Astrocyte (in vitro differentiated cells and primary cell): ENCODE data around the gene PLCB4. TPM values are rescaled to one million over a fixed set of nuclear protein-coding genes. Genes with fewer than 3 reads are reported as not detected.

Experiments
- DNase-seq: peaks from one replicate; pipeline ENCODE4 v3.0.0-alpha.2; 2010; ENCODE audit warnings: low read depth
- FAIRE-seq: peaks from 2 replicates; lab custom pipeline; 2011; peaks lifted over from hg19 to GRCh38; lab: Jason Lieb, UNC
- H2AFZ ChIP-seq: 2 replicates; pipeline ENCODE4 v1.6.0; 2012; ENCODE audit warnings: low read depth, low read length, inconsistent platforms
- H3K27ac ChIP-seq: 2 replicates; pipeline ENCODE4 v1.5.1; 2011; ENCODE audit warnings: low read depth, low read length, inconsistent platforms
- H3K27me3 ChIP-seq: 2 replicates; pipeline ENCODE4 v1.6.0; 2011; ENCODE audit warnings: low read length, inconsistent platforms; ENCODE audit not compliant: insufficient read depth
- H3K36me3 ChIP-seq: 2 replicates; pipeline ENCODE4 v1.5.1; 2011; ENCODE audit warnings: low read length, inconsistent platforms; ENCODE audit not compliant: insufficient read depth
- H3K4me1 ChIP-seq: 2 replicates; pipeline ENCODE4 v1.5.1; 2011; ENCODE audit warnings: low read length, inconsistent platforms; ENCODE audit not compliant: insufficient read depth
- H3K4me2 ChIP-seq: 2 replicates; pipeline ENCODE4 v1.6.0; 2012; ENCODE audit warnings: low read length, inconsistent platforms
- H3K4me3 ChIP-seq: 2 replicates; pipeline ENCODE4 v1.5.1; 2011; ENCODE audit warnings: low read depth, mild to moderate bottlenecking, low read length, inconsistent platforms; ENCODE audit not compliant: insufficient read depth
- H3K79me2 ChIP-seq: 2 replicates; pipeline ENCODE4 v1.6.0; 2012; ENCODE audit warnings: mild to moderate bottlenecking, low read length, inconsistent platforms; ENCODE audit not compliant: insufficient read depth
- H3K9ac ChIP-seq: 2 replicates; pipeline ENCODE4 v1.6.0; 2012; ENCODE audit warnings: mild to moderate bottlenecking, low read length, inconsistent platforms
- H3K9me3 ChIP-seq: 2 replicates; pipeline ENCODE4 v1.5.1; 2012; ENCODE audit warnings: low read depth, mild to moderate bottlenecking, low read length, inconsistent platforms; ENCODE audit not compliant: insufficient read depth
- H4K20me1 ChIP-seq: 2 replicates; pipeline ENCODE4 v1.6.0; 2012; ENCODE audit warnings: low read length, inconsistent platforms; ENCODE audit not compliant: insufficient read depth
- H3K27ac Mint-ChIP-seq: one replicate; pipeline ENCODE4 v1.8.0; 2021; ENCODE audit warnings: mild to moderate bottlenecking, mixed read lengths; ENCODE audit not compliant: unreplicated experiment
- H3K27me3 Mint-ChIP-seq: one replicate; pipeline ENCODE4 v1.8.0; 2021; ENCODE audit warnings: low read depth, mixed read lengths; ENCODE audit not compliant: unreplicated experiment
- H3K36me3 Mint-ChIP-seq: one replicate; pipeline ENCODE4 v1.8.0; 2021; ENCODE audit warnings: low read depth, mixed read lengths; ENCODE audit not compliant: unreplicated experiment
- H3K4me1 Mint-ChIP-seq: one replicate; pipeline ENCODE4 v1.8.0; 2021; ENCODE audit warnings: low read depth, mixed read lengths; ENCODE audit not compliant: unreplicated experiment
- H3K4me3 Mint-ChIP-seq: one replicate; pipeline ENCODE4 v1.8.0; 2021; ENCODE audit warnings: mild to moderate bottlenecking, moderate library complexity, mixed read lengths; ENCODE audit not compliant: unreplicated experiment
- H3K9me3 Mint-ChIP-seq: one replicate; pipeline ENCODE4 v1.8.0; 2021; ENCODE audit warnings: mild to moderate bottlenecking, mixed read lengths; ENCODE audit not compliant: unreplicated experiment
- EZH2 ChIP-seq: IDR thresholded peaks from 2 replicates; pipeline ENCODE4 v1.6.1; 2012; ENCODE audit warnings: mild to moderate bottlenecking, low read length, inconsistent platforms; ENCODE audit not compliant: insufficient read depth
- total RNA-seq: library from RNA; stranded (reverse); gene quantifications from 2 replicates; pipeline ENCODE4 v1.2.1, GENCODE V29; 2021
- TF ChIP-seq, protein P1 (sequence below): IDR thresholded peaks from 2 replicates; pipeline ENCODE4 v1.5.1; 2011; ENCODE audit warnings: low read depth, mild to moderate bottlenecking, inconsistent platforms, low read length, moderate library complexity; ENCODE audit not compliant: insufficient read depth

The PLCB4 gene
- total RNA-seq, 1 donor from 2014 or later, result 58.2 TPM

DNA sequence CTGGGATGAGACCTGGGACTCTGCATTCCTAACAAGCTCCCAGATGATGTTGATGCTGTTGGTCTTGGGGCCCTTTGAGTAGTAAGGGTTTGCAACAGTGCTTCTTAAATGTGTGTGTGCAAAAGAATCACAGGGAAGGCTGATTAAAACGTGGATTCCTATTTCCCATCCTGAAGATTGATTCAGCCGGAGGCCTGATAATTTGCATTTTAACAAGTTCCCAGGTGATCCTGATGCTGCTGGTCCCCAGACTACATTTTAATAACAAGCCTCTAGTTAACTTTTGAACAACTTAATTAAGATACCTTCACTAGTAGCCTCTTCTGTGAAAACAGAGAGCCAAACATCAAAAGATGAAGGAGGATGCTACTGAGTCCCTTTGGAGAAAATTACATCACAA is 289.1 kb downstream of the PLCB4 start:
- H3K27me3 Mint-ChIP-seq, result no peaks in the 10 kb centered on the region
- H3K36me3 Mint-ChIP-seq, result no peaks in the 10 kb centered on the region
- Histone ChIP-seq H2AFZ (no peak overlapping the region), H3K4me1 (no peaks in the 10 kb centered on the region), H3K27ac (no peak overlapping the region), H3K27me3 (no peaks in the 10 kb centered on the region), H3K4me3 (no peak overlapping the region), H3K4me2 (no peak overlapping the region), H3K9me3 (no peaks in the 10 kb centered on the region), H3K9ac (no peak overlapping the region), H3K79me2 (no peaks in the 10 kb centered on the region), H3K36me3 (no peaks in the 10 kb centered on the region), H4K20me1 (no peaks in the 10 kb centered on the region)
- peaks cover 6% of the 10 kb centered on the region for H3K4me1 Mint-ChIP-seq
- H3K27ac Mint-ChIP-seq, result no peak overlapping the region
- H3K4me3 Mint-ChIP-seq, result no peak overlapping the region
- DNase-seq, result no peak
- FAIRE-seq, result no peak
- no peaks in the 10 kb centered on the region for H3K9me3 Mint-ChIP-seq
- TF ChIP-seq, protein P1, sequence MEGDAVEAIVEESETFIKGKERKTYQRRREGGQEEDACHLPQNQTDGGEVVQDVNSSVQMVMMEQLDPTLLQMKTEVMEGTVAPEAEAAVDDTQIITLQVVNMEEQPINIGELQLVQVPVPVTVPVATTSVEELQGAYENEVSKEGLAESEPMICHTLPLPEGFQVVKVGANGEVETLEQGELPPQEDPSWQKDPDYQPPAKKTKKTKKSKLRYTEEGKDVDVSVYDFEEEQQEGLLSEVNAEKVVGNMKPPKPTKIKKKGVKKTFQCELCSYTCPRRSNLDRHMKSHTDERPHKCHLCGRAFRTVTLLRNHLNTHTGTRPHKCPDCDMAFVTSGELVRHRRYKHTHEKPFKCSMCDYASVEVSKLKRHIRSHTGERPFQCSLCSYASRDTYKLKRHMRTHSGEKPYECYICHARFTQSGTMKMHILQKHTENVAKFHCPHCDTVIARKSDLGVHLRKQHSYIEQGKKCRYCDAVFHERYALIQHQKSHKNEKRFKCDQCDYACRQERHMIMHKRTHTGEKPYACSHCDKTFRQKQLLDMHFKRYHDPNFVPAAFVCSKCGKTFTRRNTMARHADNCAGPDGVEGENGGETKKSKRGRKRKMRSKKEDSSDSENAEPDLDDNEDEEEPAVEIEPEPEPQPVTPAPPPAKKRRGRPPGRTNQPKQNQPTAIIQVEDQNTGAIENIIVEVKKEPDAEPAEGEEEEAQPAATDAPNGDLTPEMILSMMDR, result no peak
- no peak for TF ChIP-seq EZH2

DNA sequence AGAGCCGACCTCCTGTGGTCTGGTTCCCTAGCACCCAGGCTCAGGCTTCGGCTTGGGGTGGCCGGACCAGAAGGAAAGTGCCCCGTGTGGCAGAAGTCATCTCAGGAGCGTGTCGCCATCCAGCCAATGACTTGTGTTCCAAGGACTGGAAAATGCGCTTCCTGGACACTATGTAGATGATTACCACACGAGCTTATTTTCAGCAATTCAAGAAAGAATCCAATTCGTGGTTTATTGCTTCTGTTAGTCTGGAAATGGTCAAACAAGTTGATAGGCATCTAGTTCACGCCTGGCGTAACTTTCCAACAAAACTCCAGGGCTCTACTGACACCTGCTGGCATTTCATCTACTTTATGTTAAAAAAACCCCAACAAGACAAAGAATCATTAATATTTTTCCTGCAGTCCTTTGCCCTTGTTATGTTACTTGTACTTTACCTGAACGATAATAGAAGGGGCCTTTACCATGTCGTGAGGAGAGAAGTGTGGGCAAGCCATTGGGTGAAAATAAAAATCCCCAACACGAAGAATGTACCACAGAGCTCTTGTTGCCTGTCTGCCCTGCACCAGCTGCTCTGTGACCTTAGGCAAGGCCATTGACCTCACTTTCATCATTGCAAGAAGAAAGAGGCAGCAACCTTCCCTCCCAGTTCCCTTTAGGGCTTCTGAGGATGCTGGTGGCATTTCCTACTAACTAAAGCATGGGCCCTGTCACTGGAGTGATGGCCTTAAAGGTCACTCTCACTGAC is 290.8 kb downstream of the PLCB4 start:
- no peaks in the 10 kb centered on the region for H3K79me2 ChIP-seq
- H3K9ac ChIP-seq, result no peak overlapping the region
- FAIRE-seq (no peak), DNase-seq (peak; percentile 43)
- no peaks in the 10 kb centered on the region for H3K9me3 Mint-ChIP-seq
- no peak overlapping the region for H2AFZ ChIP-seq
- H3K4me1 ChIP-seq, result no peaks in the 10 kb centered on the region
- H3K27ac ChIP-seq, result no peak overlapping the region
- TF ChIP-seq, protein P1, result peak; percentile 52
- TF ChIP-seq EZH2, result no peak
- no peaks in the 10 kb centered on the region for H3K36me3 ChIP-seq
- H3K9me3 ChIP-seq, result no peaks in the 10 kb centered on the region
- H3K27me3 ChIP-seq, result no peaks in the 10 kb centered on the region
- peaks cover 6% of the 10 kb centered on the region for H3K36me3 Mint-ChIP-seq
- H4K20me1 ChIP-seq, result no peaks in the 10 kb centered on the region
- no peak overlapping the region for H3K4me3 ChIP-seq
- no peaks in the 10 kb centered on the region for H3K27me3 Mint-ChIP-seq
- H3K27ac Mint-ChIP-seq, result no peak overlapping the region
- H3K4me3 Mint-ChIP-seq, result no peak overlapping the region
- peak overlapping the region; percentile 22 for H3K4me2 ChIP-seq
- H3K4me1 Mint-ChIP-seq, result no peaks in the 10 kb centered on the region

DNA sequence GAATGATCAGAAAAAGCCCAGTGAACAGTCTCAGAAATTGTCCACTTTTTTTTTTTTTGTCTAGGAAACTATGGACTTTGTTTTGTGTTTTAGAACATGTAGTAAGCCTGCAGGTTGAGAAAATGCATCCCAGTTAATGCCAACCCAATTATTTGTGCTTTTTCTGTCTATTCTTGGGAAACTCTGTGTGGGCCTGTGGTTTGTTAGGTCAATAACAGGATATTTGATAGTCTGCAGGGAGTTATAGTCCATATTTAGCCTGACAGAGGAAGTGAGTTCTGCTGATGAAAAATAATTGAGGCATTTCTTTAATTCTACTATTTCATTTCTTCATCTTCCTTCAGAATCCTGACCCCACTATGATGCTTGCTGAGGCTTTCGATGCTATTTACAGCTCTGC is 291.5 kb downstream of the PLCB4 start:
- no peaks in the 10 kb centered on the region for H3K27me3 ChIP-seq

More for the DNA sequence above, 291.5 kb downstream of the PLCB4 start:
- Histone ChIP-seq H3K9ac (no peak overlapping the region), H3K27ac (no peak overlapping the region), H3K4me2 (no peak overlapping the region), H3K4me1 (no peaks in the 10 kb centered on the region), H3K9me3 (no peaks in the 10 kb centered on the region), H4K20me1 (no peaks in the 10 kb centered on the region), H2AFZ (no peak overlapping the region), H3K36me3 (no peaks in the 10 kb centered on the region), H3K79me2 (no peaks in the 10 kb centered on the region), H3K4me3 (no peak overlapping the region)
- no peak for TF ChIP-seq EZH2
- TF ChIP-seq, protein P1, result no peak
- Mint-ChIP-seq H3K9me3 (no peaks in the 10 kb centered on the region), H3K36me3 (peaks cover 8% of the 10 kb centered on the region), H3K27me3 (no peaks in the 10 kb centered on the region), H3K4me3 (no peak overlapping the region), H3K27ac (no peak overlapping the region), H3K4me1 (no peaks in the 10 kb centered on the region)
- DNase-seq (no peak), FAIRE-seq (no peak)
